IPS DF 6.9 (cell line): ENCODE results near the gene TMEM258.

Source experiments
- DNase-seq: peaks from one replicate; pipeline ENCODE4 v3.0.0-alpha.2; 2013; ENCODE audit warnings: low read depth, low spot score
- H3K27ac ChIP-seq: one replicate; pipeline ENCODE4 v1.5.1; 2013; ENCODE audit warnings: low read length, control low read depth
- H3K27me3 ChIP-seq: 2 replicates; pipeline ENCODE4 v1.6.1; 2013; ENCODE audit warnings: mild to moderate bottlenecking, low read length; ENCODE audit not compliant: control insufficient read depth, insufficient read depth
- H3K36me3 ChIP-seq: 2 replicates; pipeline ENCODE4 v1.6.1; 2013; ENCODE audit warnings: low read length; ENCODE audit not compliant: control insufficient read depth, insufficient read depth
- H3K4me1 ChIP-seq: 2 replicates; pipeline ENCODE4 v1.6.1; 2013; ENCODE audit warnings: low read length; ENCODE audit not compliant: control insufficient read depth, insufficient read depth
- H3K4me3 ChIP-seq: 2 replicates; pipeline ENCODE4 v1.5.1; 2013; ENCODE audit warnings: mild to moderate bottlenecking, low read length
- H3K9me3 ChIP-seq: 2 replicates; pipeline ENCODE4 v1.6.1; 2013; ENCODE audit warnings: low read length, inconsistent platforms; ENCODE audit not compliant: control insufficient read depth, insufficient read depth
- WGBS: extraction: QIAGEN DNeasy Blood & Tissue Kit; methylation state at CpG from one replicate; pipeline ENCODE4 v1.1.7; 2013; ENCODE audit warnings: mixed read lengths, missing lambda C conversion rate; ENCODE audit not compliant: insufficient read length, insufficient coverage; 5-methylcytosine and 5-hydroxymethylcytosine counted together

TMEM258 gene

DNA sequence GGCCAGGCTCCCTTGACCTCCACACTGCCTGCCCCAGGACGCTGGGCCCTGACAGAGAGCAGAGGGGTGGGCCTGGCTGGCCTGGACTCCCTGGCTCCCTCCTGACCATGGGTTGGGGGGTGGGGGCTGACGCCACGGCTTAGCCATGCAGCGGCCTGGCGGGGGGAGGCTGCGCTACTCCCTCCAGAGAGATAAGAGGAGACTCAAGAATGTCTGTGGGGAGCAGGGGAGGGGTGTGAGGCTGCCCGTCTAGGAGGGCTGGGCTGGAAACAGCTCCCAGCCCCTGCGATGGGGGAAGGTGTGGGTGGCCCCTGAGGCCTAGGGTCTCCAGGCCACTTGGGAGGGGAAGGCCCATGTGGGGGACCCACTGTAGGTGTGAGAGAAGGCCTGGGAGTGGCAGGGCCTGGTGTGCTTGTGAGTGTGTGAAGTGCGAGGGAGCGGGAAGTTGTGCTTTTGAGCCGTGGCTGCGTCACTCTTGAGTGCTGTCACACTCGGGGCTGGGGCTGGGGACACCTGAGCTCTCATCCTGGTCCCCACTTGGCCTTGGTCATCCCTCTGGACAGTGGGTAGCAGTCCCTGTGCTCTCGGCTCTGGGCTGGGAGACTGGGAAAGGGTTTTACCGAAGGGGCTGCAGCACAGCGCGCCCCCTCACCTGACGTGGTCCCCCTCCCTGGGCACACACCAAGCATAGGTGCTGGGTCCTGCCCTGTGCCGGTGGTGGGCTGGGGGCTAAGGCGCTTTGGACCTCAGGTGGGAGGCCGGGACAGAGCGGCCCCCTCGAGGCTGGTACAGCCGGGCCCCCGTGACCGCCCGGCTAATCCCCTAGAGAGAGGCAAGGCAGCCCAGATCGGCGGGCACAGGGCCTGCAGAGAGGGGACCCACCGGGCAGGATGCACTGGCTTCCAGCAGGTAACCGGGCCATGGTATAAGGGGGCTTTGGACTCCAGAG is 37.6 kb downstream of the TMEM258 start:
- Histone ChIP-seq H3K4me3 (no peak overlapping the region), H3K4me1 (peaks cover 6% of the 10 kb centered on the region), H3K9me3 (no peaks in the 10 kb centered on the region), H3K36me3 (no peaks in the 10 kb centered on the region), H3K27ac (no peak overlapping the region), H3K27me3 (peaks cover 10% of the 10 kb centered on the region)
- no CpG with 5 or more reads among the region's 31 CpGs for WGBS
- no peak for DNase-seq

DNA sequence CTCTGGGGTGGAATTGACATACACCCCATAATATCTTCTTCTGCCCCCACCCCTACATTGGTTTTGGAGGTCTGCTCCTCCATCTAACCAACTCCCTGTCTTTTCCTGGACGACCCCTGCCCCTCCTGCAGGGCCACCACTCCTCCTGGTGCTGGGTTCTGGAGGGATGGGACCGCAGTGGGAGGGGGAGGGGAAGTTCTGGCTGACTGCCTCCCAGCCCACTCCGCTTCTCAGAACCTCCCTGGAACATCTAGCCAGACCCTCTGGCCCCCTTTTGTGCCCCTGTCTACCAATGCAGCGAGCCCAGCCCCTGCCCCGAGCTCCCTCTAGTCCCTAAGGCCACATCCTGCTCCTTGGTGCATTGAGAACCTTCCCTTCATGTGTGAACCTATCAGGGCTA is 38.7 kb downstream of the TMEM258 start:
- no CpG with 5 or more reads among the region's 5 CpGs for WGBS
- Histone ChIP-seq H3K4me3 (no peak overlapping the region), H3K4me1 (peaks cover 8% of the 10 kb centered on the region)

DNA sequence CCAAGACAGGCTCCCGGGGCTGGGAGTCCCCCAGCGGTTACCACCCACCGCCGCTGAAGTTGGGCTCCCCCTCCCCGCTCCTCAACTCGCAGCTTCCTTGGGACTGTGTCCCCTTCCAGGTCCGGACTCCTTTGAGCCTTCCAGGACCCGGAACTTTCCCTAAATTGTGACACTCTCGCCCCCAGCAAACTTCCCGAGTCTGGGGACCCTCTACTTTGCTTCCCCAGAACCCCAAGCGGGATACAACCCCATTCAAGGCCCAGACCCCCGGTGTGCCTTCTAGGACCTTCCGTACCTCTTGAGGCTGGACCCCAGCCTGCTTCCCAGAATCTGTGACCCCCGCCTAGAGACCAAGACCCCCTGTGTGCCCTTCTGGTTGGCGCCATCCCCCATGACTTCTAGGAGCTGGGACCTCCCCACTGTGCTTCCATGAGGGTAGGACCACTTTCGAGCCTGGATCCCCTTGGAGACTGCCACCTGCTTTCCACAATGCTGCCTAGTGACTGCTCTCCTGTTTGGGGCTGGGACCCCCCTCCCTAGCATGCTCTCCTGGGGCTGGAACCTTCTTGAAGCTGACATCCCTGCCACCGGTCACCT is 39.4 kb downstream of the TMEM258 start:
- peaks cover 8% of the 10 kb centered on the region for H3K4me1 ChIP-seq
- H3K9me3 ChIP-seq: no peaks in the 10 kb centered on the region
- no peaks in the 10 kb centered on the region for H3K36me3 ChIP-seq
- peaks cover 10% of the 10 kb centered on the region for H3K27me3 ChIP-seq
- H3K27ac ChIP-seq: no peak overlapping the region
- WGBS: no CpG with 5 or more reads among the region's 17 CpGs
- H3K4me3 ChIP-seq: peak overlapping the region; percentile 54; the same call in 1 of the 2 replicates
- no peak for DNase-seq

More for the DNA sequence above, 38.7 kb downstream of the TMEM258 start:
- no peaks in the 10 kb centered on the region for H3K9me3 ChIP-seq
- H3K36me3 ChIP-seq: no peaks in the 10 kb centered on the region
- no peak for DNase-seq
- H3K27me3 ChIP-seq: peaks cover 10% of the 10 kb centered on the region
- H3K27ac ChIP-seq: no peak overlapping the region

DNA sequence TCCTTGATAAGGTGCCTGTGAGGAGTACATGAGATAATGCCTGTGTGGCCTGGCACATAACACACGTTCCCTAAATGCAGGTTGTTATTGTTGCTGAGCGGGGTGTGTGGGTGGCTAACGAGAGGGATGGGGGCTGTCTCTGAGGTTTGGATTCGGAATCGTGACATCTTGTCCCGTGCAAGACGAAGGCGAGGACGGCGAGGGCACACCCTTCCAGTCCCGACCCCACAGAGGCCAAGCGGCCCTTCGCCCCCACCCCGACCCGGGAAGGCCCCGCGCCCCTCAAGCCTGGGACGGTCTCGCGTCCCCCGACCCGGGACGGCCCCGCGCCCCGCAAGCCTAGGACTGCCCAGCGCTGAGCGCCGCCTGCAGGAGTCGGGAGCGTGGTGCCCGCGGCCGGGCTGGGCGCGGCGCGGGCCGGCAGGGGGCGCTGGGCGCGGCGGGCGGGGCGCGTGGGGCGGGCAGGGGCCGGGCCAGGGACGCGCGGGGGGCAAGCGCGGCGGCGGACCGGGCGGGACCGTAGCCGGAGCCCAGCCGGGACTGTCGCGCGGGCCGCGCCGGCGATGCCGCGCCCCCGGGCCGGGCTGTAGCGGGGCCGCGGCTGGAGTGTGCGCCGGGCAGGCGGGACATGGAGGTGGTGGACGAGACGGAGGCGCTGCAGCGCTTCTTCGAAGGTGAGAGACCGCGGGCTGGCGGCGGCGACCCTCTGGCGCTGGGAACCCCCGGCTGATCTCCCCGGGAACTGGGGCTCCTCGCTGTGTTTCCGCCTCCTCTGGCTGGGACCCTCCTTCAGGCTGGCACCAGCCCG is 40.1 kb downstream of the TMEM258 start, which contains the start of gene MYRF:
TSS of gene MYRF (plus strand) at position 520 of the 808 bp plus-strand sequence. CDS start at position 629, 109 bp downstream.
- Histone ChIP-seq H3K27ac (no peak within 1 kb of the TSS), H3K4me3 (peak within 1 kb of the TSS; percentile 54; the same call in 1 of the 2 replicates), H3K27me3 (peaks cover 10% of the 10 kb centered on the region), H3K4me1 (peaks cover 8% of the 10 kb centered on the region), H3K36me3 (no peaks in the 10 kb centered on the region), H3K9me3 (no peaks in the 10 kb centered on the region)
- no peak for DNase-seq
- WGBS: no CpG with 5 or more reads among the region's 93 CpGs

DNA sequence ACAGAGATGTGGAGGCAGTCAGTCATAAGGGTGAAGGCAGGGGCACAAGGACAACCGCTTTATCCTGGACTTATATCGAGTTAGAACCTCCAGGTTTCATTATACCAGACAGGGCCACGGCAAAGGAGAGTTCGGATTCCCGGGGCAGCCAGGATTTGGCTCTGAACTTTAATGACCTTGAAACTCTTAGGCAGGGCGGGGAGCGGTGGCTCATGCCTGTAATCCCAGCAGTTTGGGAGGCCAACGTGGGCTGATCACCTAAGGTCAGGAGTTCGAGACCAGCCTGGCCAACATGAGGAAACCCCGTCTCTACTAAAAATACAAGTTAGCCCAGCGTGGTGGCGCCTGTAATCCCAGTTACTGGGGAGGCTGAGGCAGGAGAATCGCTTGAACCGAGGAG is 41.0 kb downstream of the TMEM258 start:
- Histone ChIP-seq H3K4me3 (no peak overlapping the region), H3K36me3 (no peaks in the 10 kb centered on the region), H3K9me3 (no peaks in the 10 kb centered on the region), H3K4me1 (peaks cover 8% of the 10 kb centered on the region), H3K27me3 (peaks cover 10% of the 10 kb centered on the region), H3K27ac (no peak overlapping the region)
- DNase-seq: no peak
- WGBS: no CpG with 5 or more reads among the region's 14 CpGs

DNA sequence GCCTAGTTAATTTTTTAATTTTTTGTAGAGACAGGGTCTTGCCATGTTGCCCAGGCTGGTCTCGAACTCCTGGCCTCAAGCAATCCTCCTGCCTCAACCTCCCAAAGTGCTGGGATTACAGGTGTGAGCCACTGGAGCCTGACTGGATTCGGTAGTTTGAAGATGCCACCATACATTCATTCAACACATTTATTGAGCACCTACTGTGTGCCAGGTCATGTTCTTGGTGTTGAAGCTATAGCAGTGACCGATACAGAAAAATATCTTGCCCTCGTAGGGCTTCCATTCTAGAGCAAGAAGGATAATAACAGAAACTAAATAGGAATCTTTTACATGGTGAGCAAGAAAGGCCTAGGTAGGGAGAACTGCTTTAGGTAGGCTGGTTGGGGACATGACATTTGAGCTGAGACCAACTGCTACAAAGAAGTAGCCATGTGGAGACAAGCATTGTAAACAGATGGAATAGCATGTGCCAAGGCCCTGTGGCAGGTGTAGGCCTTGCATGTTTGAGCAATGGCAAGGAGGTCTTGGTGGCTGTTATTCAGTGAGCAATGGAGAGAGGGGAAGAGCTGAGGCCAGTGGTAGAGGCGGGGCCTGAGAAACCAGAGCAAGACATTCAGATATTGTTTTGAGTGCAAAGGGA is 41.6 kb downstream of the TMEM258 start:
- H3K9me3 ChIP-seq: no peaks in the 10 kb centered on the region
- no peaks in the 10 kb centered on the region for H3K36me3 ChIP-seq
- H3K4me1 ChIP-seq: peaks cover 5% of the 10 kb centered on the region
- no peak overlapping the region for H3K4me3 ChIP-seq
- no CpG with 5 or more reads among the region's 5 CpGs for WGBS
- H3K27ac ChIP-seq: no peak overlapping the region
- no peak for DNase-seq
- peaks cover 10% of the 10 kb centered on the region for H3K27me3 ChIP-seq

DNA sequence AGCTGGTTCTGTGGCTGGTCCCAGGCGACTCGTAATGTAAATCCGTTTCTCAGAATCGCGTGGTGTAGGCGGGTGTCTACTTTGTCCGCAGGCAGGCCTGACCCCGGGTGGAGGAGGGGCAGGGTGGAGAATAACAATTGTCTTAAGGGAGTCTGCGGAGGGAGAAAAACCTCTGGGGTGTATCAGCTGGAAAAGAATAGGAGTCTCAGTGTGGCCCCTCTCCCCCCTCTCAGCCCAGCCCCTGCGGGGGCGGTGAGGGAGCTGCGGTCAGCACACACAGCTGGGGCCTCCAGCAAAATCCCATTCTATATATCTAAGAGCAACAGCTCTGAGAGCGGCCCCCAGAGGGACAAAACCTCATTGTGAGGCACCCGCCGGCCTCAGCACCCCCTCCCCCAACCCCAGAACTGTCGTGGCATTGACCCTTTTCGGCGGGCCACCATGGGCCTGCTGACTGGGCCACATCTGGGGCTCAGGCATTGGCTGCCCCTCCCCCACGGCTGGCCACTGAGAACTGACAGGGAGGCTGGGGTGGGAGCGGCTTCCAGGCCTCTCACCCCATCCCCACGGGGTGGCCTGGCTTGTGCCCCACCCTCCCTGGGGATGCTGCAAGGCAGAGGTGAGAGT is 42.7 kb downstream of the TMEM258 start:
- H3K4me3 ChIP-seq: no peak overlapping the region
- no CpG with 5 or more reads among the region's 21 CpGs for WGBS

DNA sequence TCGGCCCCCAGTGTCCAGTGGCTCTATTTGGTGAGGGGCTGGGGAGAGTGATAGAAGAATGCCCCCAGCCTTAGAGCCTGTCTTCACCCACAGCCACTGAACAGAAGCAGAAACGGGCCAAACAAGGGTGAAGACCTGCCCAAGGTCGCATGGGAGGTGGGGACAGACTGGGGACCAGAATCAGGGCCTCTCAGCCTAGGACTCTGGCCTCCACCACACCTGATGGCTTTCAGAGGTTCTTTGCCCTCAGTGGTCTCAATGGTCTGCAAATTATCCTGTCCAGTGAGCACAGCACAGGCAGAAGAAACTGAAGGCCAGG is 44.5 kb downstream of the TMEM258 start:
- H3K4me3 ChIP-seq: no peak overlapping the region
- no CpG with 5 or more reads among the region's 3 CpGs for WGBS

More for the DNA sequence above, 42.7 kb downstream of the TMEM258 start:
- peaks cover 5% of the 10 kb centered on the region for H3K4me1 ChIP-seq
- H3K27me3 ChIP-seq: peaks cover 10% of the 10 kb centered on the region
- no peaks in the 10 kb centered on the region for H3K9me3 ChIP-seq
- no peak overlapping the region for H3K27ac ChIP-seq
- DNase-seq: no peak
- H3K36me3 ChIP-seq: no peaks in the 10 kb centered on the region

DNA sequence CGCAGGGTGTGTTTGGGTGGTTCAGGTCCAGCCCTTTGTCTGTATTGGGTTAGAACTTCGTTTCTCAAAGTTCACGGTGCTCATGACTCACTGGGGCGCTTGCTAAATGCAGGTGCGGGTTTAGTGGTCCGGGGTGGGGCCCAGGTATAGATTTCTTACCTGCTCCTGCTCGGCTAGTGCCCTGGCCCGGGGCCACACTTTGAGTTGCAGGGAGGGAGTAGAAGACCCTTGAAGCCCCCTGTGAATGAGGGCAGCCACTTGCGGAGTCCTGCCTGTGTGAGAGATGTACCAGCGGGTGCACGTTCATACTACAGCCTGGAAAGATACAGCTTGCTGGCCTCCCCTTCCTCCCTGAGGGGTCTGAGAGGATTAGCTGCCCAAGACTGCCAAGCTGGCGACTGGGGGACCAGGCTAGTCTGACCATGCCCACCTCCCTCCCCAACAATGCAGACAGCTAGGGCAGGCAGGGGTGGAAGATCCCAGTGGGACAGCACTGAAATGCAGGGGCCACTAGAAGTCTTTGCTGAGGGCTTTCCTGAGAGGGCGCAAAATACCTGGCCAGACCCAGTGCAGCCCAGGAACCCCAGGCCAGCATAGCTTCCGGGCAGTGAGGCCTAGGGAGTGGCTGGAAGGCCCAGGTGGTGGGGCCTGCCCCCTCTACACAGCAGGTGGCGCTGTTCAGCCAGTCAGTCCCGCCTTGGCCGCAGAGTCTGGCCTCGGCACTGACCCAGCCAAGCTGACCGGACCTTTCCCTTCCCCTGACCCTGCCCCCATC is 45.0 kb downstream of the TMEM258 start:
- H3K4me1 ChIP-seq: peaks cover 5% of the 10 kb centered on the region
- no CpG with 5 or more reads among the region's 19 CpGs for WGBS

More for the DNA sequence above, 44.5 kb downstream of the TMEM258 start:
- Histone ChIP-seq H3K36me3 (no peaks in the 10 kb centered on the region), H3K4me1 (peaks cover 5% of the 10 kb centered on the region), H3K9me3 (no peaks in the 10 kb centered on the region), H3K27me3 (peaks cover 3% of the 10 kb centered on the region; the same call in 1 of the 2 replicates), H3K27ac (no peak overlapping the region)
- no peak for DNase-seq

More for the DNA sequence above, 45.0 kb downstream of the TMEM258 start:
- H3K27me3 ChIP-seq: peaks cover 3% of the 10 kb centered on the region; the same call in 1 of the 2 replicates
- H3K27ac ChIP-seq: no peak overlapping the region
- DNase-seq: peak; percentile 52
- no peak overlapping the region for H3K4me3 ChIP-seq
- H3K9me3 ChIP-seq: no peaks in the 10 kb centered on the region
- no peaks in the 10 kb centered on the region for H3K36me3 ChIP-seq
